PC-3 (cell line): ENCODE measurements around the gene PLXNC1.

ENCODE experiments used
- EZH2 ChIP-seq: fragments of 300-600 bp; sonication (generic); IDR thresholded peaks from one replicate; pipeline ENCODE4 v1.6.1; 2017; ENCODE audit warnings: antibody characterized with exemption, mild to moderate bottlenecking, low read length; ENCODE audit not compliant: unreplicated experiment
- EZH2phosphoT487 ChIP-seq: fragments of 300-600 bp; sonication (generic); IDR thresholded peaks from 2 replicates; pipeline ENCODE4 v1.6.1; 2018; ENCODE audit warnings: mild to moderate bottlenecking, antibody characterized with exemption, low read length, borderline replicate concordance
- TF ChIP-seq, protein P1 (sequence below): fragments of 300-600 bp; sonication (generic); conservative IDR thresholded peaks from 2 replicates; pipeline ENCODE4 v1.5.1; 2017; ENCODE audit warnings: antibody characterized with exemption, low read depth, mild to moderate bottlenecking, low read length

DNA sequence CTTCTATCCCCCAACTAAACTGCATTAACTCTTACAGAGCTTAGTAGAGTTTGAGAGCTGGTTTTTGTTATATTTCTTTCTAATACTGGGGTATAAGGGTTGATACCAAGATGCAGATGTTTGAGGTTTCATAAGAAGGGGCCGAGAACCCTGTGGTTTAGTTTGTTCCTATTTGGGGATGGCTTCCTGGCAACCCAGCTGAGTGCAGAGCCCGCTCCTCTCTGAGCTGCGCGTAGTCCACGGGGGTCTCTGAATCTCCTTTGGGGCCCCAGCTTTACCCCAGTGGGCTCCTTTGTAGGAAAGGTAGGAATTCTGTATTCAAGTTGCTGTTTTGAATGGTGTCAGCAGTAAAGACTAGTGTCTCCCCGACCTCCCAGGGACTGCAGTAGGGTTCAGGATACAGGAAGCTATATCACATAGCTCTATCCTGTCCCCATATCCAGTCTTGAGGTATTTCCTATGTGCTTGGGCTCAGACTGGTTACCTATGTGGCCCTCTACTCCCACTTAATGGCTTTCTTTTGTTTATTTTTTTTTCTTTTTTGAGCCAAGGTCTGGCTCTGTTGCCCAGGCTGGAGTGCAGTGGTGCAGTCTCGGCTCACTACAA, 25.4 kb downstream of the PLXNC1 start:
- TF ChIP-seq EZH2phosphoT487: no peak
- TF ChIP-seq, protein P1, sequence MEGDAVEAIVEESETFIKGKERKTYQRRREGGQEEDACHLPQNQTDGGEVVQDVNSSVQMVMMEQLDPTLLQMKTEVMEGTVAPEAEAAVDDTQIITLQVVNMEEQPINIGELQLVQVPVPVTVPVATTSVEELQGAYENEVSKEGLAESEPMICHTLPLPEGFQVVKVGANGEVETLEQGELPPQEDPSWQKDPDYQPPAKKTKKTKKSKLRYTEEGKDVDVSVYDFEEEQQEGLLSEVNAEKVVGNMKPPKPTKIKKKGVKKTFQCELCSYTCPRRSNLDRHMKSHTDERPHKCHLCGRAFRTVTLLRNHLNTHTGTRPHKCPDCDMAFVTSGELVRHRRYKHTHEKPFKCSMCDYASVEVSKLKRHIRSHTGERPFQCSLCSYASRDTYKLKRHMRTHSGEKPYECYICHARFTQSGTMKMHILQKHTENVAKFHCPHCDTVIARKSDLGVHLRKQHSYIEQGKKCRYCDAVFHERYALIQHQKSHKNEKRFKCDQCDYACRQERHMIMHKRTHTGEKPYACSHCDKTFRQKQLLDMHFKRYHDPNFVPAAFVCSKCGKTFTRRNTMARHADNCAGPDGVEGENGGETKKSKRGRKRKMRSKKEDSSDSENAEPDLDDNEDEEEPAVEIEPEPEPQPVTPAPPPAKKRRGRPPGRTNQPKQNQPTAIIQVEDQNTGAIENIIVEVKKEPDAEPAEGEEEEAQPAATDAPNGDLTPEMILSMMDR: no peak
- TF ChIP-seq EZH2: no peak
